ENCODE data around the gene OST4. TPM values are rescaled to one million over a fixed set of nuclear protein-coding genes. Genes with fewer than 3 reads are reported as not detected.
A peak's percentile ranks its signal among the peaks of the same experiment; 100 is the strongest.

OST4 gene
- polyA plus RNA-seq, 3 donors, result 209 to 635 (median 615) TPM

- Histone ChIP-seq H3K27ac (ENCODE audit: low read depth in 1 of 2, low read length in 2 of 2) (no peak overlapping the region), H3K4me3 (replicated peaks in 1 of 3; ENCODE audit: low read depth in 2 of 3, low read length in 3 of 3) (no peak overlapping the region), H3K36me3 (replicated peaks in 1 of 2; ENCODE audit: control insufficient read depth in 1 of 2, insufficient read depth in 2 of 2, low read length in 2 of 2) (peaks cover 21 to 59% of the 10 kb centered on the region in 2 donors), H2AFZ (ENCODE audit: insufficient read depth, low read depth, low read length, poor library complexity, severe bottlenecking) (no peak overlapping the region), H3K4me2 (replicated peaks; ENCODE audit: extremely low read depth, low read length, poor library complexity, severe bottlenecking) (no peak overlapping the region), H3K9ac (ENCODE audit: insufficient read depth, low read length, poor library complexity, severe bottlenecking) (no peak overlapping the region), H4K20me1 (ENCODE audit: insufficient read depth, low read length) (no peaks in the 10 kb centered on the region), H3K79me2 (ENCODE audit: insufficient read depth, low read length) (no peaks in the 10 kb centered on the region), H3K27me3 (ENCODE audit: control insufficient read depth in 2 of 2, insufficient read depth in 2 of 2, low read length in 2 of 2) (no peaks in the 10 kb centered on the region), H3K4me1 (ENCODE audit: control insufficient read depth in 1 of 2, insufficient read depth in 2 of 2, low read length in 2 of 2) (no peaks in the 10 kb centered on the region), H3K9me3 (replicated peaks in 1 of 2; ENCODE audit: control insufficient read depth in 1 of 2, insufficient read depth in 1 of 2, low read length in 2 of 2) (no peaks in the 10 kb centered on the region)
- H3K4me3 Mint-ChIP-seq, result no peak overlapping the region
- no peaks in the 10 kb centered on the region for H3K9me3 Mint-ChIP-seq
- WGBS (ENCODE audit: insufficient coverage), result 96% methylated on average over 15 of the region's 15 CpGs
- peaks cover 38 to 57% of the 10 kb centered on the region in 2 donors for H3K36me3 Mint-ChIP-seq
- peaks cover 0 to 2% (median 0%) of the 10 kb centered on the region in 3 donors for H3K27me3 Mint-ChIP-seq (ENCODE audit: low read depth in 3 of 3)
- intact Hi-C loops (cut with micrococcal nuclease), result no loop called here
- H3K27ac Mint-ChIP-seq, result peak overlapping the region in 4 of 7 donors; percentile 8 to 42 (median 22)
- DNase-seq, result no peak
- H3K4me1 Mint-ChIP-seq, result no peaks in the 10 kb centered on the region
- no peak for TF ChIP-seq CTCF (IDR thresholded peaks at IDR 0.05)
These were observed 12.2 kb downstream of the OST4 start for GRCh38 chr2:27059141-27059820.

- no peaks in the 10 kb centered on the region for H3K4me1 Mint-ChIP-seq
- H3K9me3 Mint-ChIP-seq, result no peaks in the 10 kb centered on the region
- Histone ChIP-seq H3K79me2 (ENCODE audit: insufficient read depth, low read length) (no peaks in the 10 kb centered on the region), H3K36me3 (replicated peaks in 1 of 2; ENCODE audit: control insufficient read depth in 1 of 2, insufficient read depth in 2 of 2, low read length in 2 of 2) (peaks cover 21 to 60% of the 10 kb centered on the region in 2 donors), H3K27ac (ENCODE audit: low read depth in 1 of 2, low read length in 2 of 2) (no peak overlapping the region), H3K4me3 (replicated peaks in 1 of 3; ENCODE audit: low read depth in 2 of 3, low read length in 3 of 3) (no peak overlapping the region), H4K20me1 (ENCODE audit: insufficient read depth, low read length) (no peaks in the 10 kb centered on the region), H3K9me3 (replicated peaks in 1 of 2; ENCODE audit: control insufficient read depth in 1 of 2, insufficient read depth in 1 of 2, low read length in 2 of 2) (no peaks in the 10 kb centered on the region), H3K9ac (ENCODE audit: insufficient read depth, low read length, poor library complexity, severe bottlenecking) (no peak overlapping the region), H2AFZ (ENCODE audit: insufficient read depth, low read depth, low read length, poor library complexity, severe bottlenecking) (no peak overlapping the region), H3K27me3 (ENCODE audit: control insufficient read depth in 2 of 2, insufficient read depth in 2 of 2, low read length in 2 of 2) (no peaks in the 10 kb centered on the region), H3K4me1 (ENCODE audit: control insufficient read depth in 1 of 2, insufficient read depth in 2 of 2, low read length in 2 of 2) (no peaks in the 10 kb centered on the region), H3K4me2 (replicated peaks; ENCODE audit: extremely low read depth, low read length, poor library complexity, severe bottlenecking) (no peak overlapping the region)
- H3K27ac Mint-ChIP-seq, result no peak overlapping the region
- peaks cover 38 to 59% of the 10 kb centered on the region in 2 donors for H3K36me3 Mint-ChIP-seq
- intact Hi-C loops (cut with micrococcal nuclease), result no loop called here
- H3K27me3 Mint-ChIP-seq (ENCODE audit: low read depth in 3 of 3), result no peaks in the 10 kb centered on the region
- no peak for TF ChIP-seq CTCF (IDR thresholded peaks at IDR 0.05)
- 100% methylated on average over 9 of the region's 10 CpGs for WGBS (ENCODE audit: insufficient coverage)
- H3K4me3 Mint-ChIP-seq, result no peak overlapping the region
- no peak for DNase-seq
These were observed 13.2 kb downstream of the OST4 start for GRCh38 chr2:27058210-27058609.

All from CD14-positive monocyte (primary cell).